Esophagus muscularis mucosa (tissue), 4 donors: ENCODE measurements around the gene TARS1. TPM values are rescaled to one million over a fixed set of nuclear protein-coding genes. Genes with fewer than 3 reads are reported as not detected.
"Not testable (repeated sequence)": the region's sequence is repeated elsewhere in the genome, so short reads cannot be mapped to it uniquely, and the experiment has no call there.

Experiments used
- DNase-seq: peaks from one replicate; pipeline ENCODE4 v3.0.0-alpha.2; 2017; ENCODE audit errors: extremely low spot score
- H3K27ac ChIP-seq, 4 donors: fragments of 200-600 bp; sonication (generic); replicated peaks in 1 of 4; 1 replicate in 3 of 4; 2 replicates in 1 of 4; pipeline ENCODE4 v1.5.1; 2016 to 2019; ENCODE audit warnings: mild to moderate bottlenecking in 1 of 4
- H3K27me3 ChIP-seq, 4 donors: fragments of 200-600 bp; sonication (generic); one replicate each; pipeline versions ENCODE4 v1.5.1 to v1.6.0; 2016 to 2019
- H3K36me3 ChIP-seq, 4 donors: fragments of 200-600 bp; sonication (generic); one replicate each; pipeline ENCODE4 v1.5.1; 2016 to 2019
- H3K4me1 ChIP-seq, 4 donors: fragments of 200-600 bp; sonication (generic); one replicate each; pipeline ENCODE4 v1.5.1; 2016 to 2019
- H3K4me3 ChIP-seq, 4 donors: fragments of 200-600 bp; sonication (generic); 1 replicate in 2 of 4; 2 replicates in 2 of 4; pipeline ENCODE4 v1.5.1; 2016 to 2019; ENCODE audit warnings: mild to moderate bottlenecking in 4 of 4, moderate library complexity in 1 of 4
- H3K9me3 ChIP-seq, 4 donors: fragments of 200-600 bp; sonication (generic); 1 replicate in 3 of 4; 2 replicates in 1 of 4; pipeline ENCODE4 v1.5.1; 2016 to 2019
- EP300 ChIP-seq: sonication (generic); formaldehyde crosslinking; IDR thresholded peaks from one replicate; pipeline ENCODE4 v1.6.1; 2017; ENCODE audit warnings: antibody characterized with exemption
- POLR2A ChIP-seq: fragments of 450-650 bp; IDR thresholded peaks from one replicate; pipeline ENCODE4 v1.6.1; 2017; ENCODE audit warnings: antibody characterized with exemption, moderate library complexity, mild to moderate bottlenecking, low read depth
- POLR2AphosphoS5 ChIP-seq, 2 donors: sonication (generic); formaldehyde crosslinking; IDR thresholded peaks; one replicate each; pipeline ENCODE4 v1.6.1; 2017; ENCODE audit warnings: antibody characterized with exemption in 2 of 2
- WGBS: methylation state at CpG from one replicate; pipeline ENCODE4 v1.1.5; 2018; 5-methylcytosine and 5-hydroxymethylcytosine counted together
- intact Hi-C: fragments of 100-400 bp; cut with DNase I; formaldehyde crosslinking; loops from one replicate; pipeline ENCODE4 v1.15.1; 2023
- total RNA-seq, 4 donors: library from RNA; depleted of rRNA; stranded (reverse); fragments of >200 nt; gene quantifications; one replicate each; pipeline versions ENCODE4 v1.1.0 to v1.2.1, GENCODE V29; 2016
- TF ChIP-seq, protein P1 (sequence below), 3 experiments: fragments of 200-600 bp in 2 of 3; fragments of 450-650 bp in 1 of 3; sonication (generic) in 2 of 3; IDR thresholded peaks; one replicate each; pipeline ENCODE4 v1.5.1; 2017 to 2019; ENCODE audit warnings: antibody characterized with exemption in 3 of 3, mild to moderate bottlenecking in 2 of 3, moderate library complexity in 1 of 3

The TARS1 gene
- total RNA-seq, 4 donors from 2014 or later = 76.7 to 98.4 (median 85.7) TPM

DNA sequence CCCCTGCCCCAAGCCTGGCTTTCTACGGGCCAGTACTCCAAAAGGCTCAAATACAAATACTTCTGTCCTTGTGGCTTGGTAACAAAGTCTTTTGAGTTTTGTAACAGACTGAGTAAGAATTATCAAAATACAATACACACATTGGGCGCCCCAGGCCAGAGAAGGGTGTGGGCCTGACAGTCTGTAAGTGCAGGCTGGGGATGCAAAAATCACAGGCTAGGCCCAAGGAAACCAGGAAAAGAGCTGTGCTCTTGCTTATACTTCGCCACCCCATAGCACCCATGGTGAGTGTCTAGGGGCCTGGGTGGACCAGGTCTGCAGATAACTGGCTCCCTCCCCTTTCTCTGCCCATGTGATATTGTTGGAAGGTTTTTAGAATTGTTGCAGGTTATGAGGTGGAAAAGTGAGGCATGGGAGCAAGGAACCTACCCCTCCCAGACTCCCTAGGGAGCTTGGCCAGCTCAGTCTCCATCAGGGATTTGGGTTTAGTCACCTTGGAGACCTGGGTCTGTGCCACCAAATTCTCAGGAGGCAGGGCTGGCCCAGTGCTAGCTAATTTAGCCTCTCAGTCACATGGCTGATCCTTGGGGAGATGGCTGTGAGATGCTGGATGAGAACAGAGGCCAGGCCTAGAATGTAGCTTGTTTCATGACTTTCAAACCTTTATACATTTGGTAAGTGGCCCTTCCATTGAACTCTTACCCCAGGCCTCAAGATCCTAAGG, 72.9 kb downstream of the TARS1 start:
- Histone ChIP-seq H3K9me3 (no peaks in the 10 kb centered on the region), H3K4me1 (peaks cover 0 to 6% (median 0%) of the 10 kb centered on the region in 4 donors), H3K27me3 (no peaks in the 10 kb centered on the region), H3K36me3 (no peaks in the 10 kb centered on the region), H3K4me3 (no peak overlapping the region), H3K27ac (no peak overlapping the region)
- WGBS = 96% methylated on average over 3 of the region's 3 CpGs
- TF ChIP-seq EP300 = no peak
- TF ChIP-seq POLR2A = no peak
- no peak for TF ChIP-seq POLR2AphosphoS5 (IDR thresholded peaks at IDR 0.05)
- TF ChIP-seq, protein P1, sequence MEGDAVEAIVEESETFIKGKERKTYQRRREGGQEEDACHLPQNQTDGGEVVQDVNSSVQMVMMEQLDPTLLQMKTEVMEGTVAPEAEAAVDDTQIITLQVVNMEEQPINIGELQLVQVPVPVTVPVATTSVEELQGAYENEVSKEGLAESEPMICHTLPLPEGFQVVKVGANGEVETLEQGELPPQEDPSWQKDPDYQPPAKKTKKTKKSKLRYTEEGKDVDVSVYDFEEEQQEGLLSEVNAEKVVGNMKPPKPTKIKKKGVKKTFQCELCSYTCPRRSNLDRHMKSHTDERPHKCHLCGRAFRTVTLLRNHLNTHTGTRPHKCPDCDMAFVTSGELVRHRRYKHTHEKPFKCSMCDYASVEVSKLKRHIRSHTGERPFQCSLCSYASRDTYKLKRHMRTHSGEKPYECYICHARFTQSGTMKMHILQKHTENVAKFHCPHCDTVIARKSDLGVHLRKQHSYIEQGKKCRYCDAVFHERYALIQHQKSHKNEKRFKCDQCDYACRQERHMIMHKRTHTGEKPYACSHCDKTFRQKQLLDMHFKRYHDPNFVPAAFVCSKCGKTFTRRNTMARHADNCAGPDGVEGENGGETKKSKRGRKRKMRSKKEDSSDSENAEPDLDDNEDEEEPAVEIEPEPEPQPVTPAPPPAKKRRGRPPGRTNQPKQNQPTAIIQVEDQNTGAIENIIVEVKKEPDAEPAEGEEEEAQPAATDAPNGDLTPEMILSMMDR (IDR thresholded peaks at IDR 0.05) = no peak
- intact Hi-C loops = no loop called here
- no peak for DNase-seq

DNA sequence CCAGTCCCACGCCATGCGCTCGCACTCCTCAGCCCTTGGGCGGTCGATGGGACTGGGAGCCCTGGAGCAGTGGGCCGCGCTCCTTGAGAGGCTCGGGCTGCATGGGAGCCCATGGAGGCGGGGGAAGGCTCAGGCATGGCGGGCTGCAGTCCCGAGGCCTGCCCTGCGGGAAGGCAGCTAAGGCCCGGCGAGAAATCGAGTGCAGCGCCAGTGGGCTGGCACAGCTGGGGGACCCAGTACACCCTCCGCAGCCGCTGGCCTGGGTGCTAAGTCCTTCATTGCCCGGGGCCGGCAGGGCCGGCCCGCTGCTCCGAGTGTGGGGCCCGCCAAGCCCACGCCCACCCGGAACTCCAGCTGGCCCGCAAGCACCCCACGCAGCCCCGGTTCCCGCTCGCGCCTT, 74.6 kb downstream of the TARS1 start:
- DNase-seq, H3K36me3 ChIP-seq, intact Hi-C loops, H3K4me3 ChIP-seq, H3K9me3 ChIP-seq, H3K27me3 ChIP-seq, H3K27ac ChIP-seq, H3K4me1 ChIP-seq: not testable (repeated sequence)
- 99% methylated on average over 18 of the region's 32 CpGs for WGBS

DNA sequence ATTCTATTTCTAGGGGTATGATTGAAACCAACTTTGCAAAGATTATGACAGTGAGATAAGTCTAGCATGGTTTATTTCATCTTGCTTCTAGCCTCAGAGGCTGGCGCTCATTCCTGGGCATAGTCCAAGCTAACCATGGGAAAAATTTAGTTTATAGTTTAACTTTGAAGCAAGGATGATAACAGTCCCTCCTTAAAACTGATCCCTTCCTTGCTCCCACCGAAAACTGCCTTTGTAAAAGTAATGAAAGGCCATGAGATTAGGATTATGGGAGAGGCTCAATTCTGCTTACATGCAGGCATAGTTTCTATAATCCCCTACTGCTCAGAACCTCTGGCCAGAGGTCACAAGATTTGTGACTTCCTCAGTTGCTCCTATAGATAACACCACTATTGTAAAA, 75.7 kb downstream of the TARS1 start:
- H3K4me1 ChIP-seq = peaks cover 0 to 6% (median 0%) of the 10 kb centered on the region in 4 donors
- no peak for TF ChIP-seq EP300
- no peak for TF ChIP-seq POLR2AphosphoS5 (IDR thresholded peaks at IDR 0.05)
- TF ChIP-seq, protein P1 (IDR thresholded peaks at IDR 0.05) = no peak
- no peak for TF ChIP-seq POLR2A
- no peaks in the 10 kb centered on the region for H3K27me3 ChIP-seq
- no peak for DNase-seq
- H3K27ac ChIP-seq = no peak overlapping the region
- no peaks in the 10 kb centered on the region for H3K36me3 ChIP-seq
- no peak overlapping the region for H3K4me3 ChIP-seq
- no peaks in the 10 kb centered on the region for H3K9me3 ChIP-seq
- intact Hi-C loops = no loop called here
- 62% methylated on average over 2 of the region's 2 CpGs for WGBS
